GM23248 (cell line): ENCODE measurements around the gene TTYH1. TPM values are rescaled to one million over a fixed set of nuclear protein-coding genes. Genes with fewer than 3 reads are reported as not detected.

Experiments used
- DNase-seq: peaks from one replicate; pipeline ENCODE4 v3.0.0-alpha.2; 2015
- H2AFZ ChIP-seq: fragments of 200-600 bp; sonication (generic); 2 replicates; pipeline ENCODE4 v1.6.1; 2016; ENCODE audit warnings: antibody characterized with exemption
- H3F3A ChIP-seq: fragments of 200-600 bp; sonication (generic); 2 replicates; pipeline ENCODE4 v1.6.1; 2016; ENCODE audit warnings: mild to moderate bottlenecking, antibody characterized with exemption, mixed run types; ENCODE audit not compliant: insufficient read depth
- H3K27ac ChIP-seq: fragments of 200-600 bp; sonication (generic); 2 replicates; pipeline ENCODE4 v1.5.1; 2016; ENCODE audit warnings: mild to moderate bottlenecking
- H3K27me3 ChIP-seq: fragments of 200-600 bp; sonication (generic); replicated peaks from 2 replicates; pipeline ENCODE4 v1.6.1; 2016; ENCODE audit warnings: mild to moderate bottlenecking; ENCODE audit not compliant: insufficient read depth
- H3K36me3 ChIP-seq: fragments of 200-600 bp; sonication (generic); 2 replicates; pipeline ENCODE4 v1.6.1; 2016; ENCODE audit warnings: low read depth, mild to moderate bottlenecking
- H3K4me1 ChIP-seq: fragments of 200-600 bp; sonication (generic); 2 replicates; pipeline ENCODE4 v1.6.1; 2016; ENCODE audit warnings: mild to moderate bottlenecking; ENCODE audit not compliant: insufficient read depth
- H3K4me2 ChIP-seq: fragments of 200-600 bp; sonication (generic); one replicate; pipeline ENCODE4 v1.6.1; 2016; ENCODE audit warnings: mild to moderate bottlenecking; ENCODE audit not compliant: unreplicated experiment
- H3K4me3 ChIP-seq: fragments of 200-600 bp; sonication (generic); 2 replicates; pipeline ENCODE4 v1.5.1; 2016; ENCODE audit warnings: mild to moderate bottlenecking
- H3K79me2 ChIP-seq: fragments of 200-600 bp; sonication (generic); 2 replicates; pipeline ENCODE4 v1.6.1; 2016; ENCODE audit warnings: mild to moderate bottlenecking; ENCODE audit not compliant: insufficient read depth
- H3K9ac ChIP-seq: fragments of 200-600 bp; sonication (generic); 2 replicates; pipeline ENCODE4 v1.6.1; 2016; ENCODE audit warnings: mild to moderate bottlenecking
- H3K9me2 ChIP-seq: fragments of 200-600 bp; sonication (generic); 2 replicates; pipeline ENCODE4 v1.6.1; 2016; ENCODE audit warnings: mixed run types, mild to moderate bottlenecking, moderate library complexity; ENCODE audit not compliant: insufficient read depth
- H3K9me3 ChIP-seq: fragments of 200-600 bp; sonication (generic); one replicate; pipeline ENCODE4 v1.6.1; 2017; ENCODE audit warnings: low read depth
- H4K20me1 ChIP-seq: fragments of 200-600 bp; sonication (generic); 2 replicates; pipeline ENCODE4 v1.6.0; 2016; ENCODE audit not compliant: insufficient read depth
- EZH2 ChIP-seq: fragments of 200-600 bp; sonication (generic); IDR thresholded peaks from 2 replicates; pipeline ENCODE4 v1.6.1; 2018; ENCODE audit warnings: antibody characterized with exemption, mild to moderate bottlenecking; ENCODE audit not compliant: insufficient read depth, poor library complexity, severe bottlenecking
- EZH2phosphoT487 ChIP-seq: fragments of 200-600 bp; sonication (generic); IDR thresholded peaks from 2 replicates; pipeline ENCODE4 v1.6.1; 2018; ENCODE audit warnings: antibody characterized with exemption, moderate library complexity, mild to moderate bottlenecking, low read depth; ENCODE audit not compliant: insufficient read depth
- WGBS, 2 experiments: methylation state at CpG; one replicate each; pipeline ENCODE4 v1.1.6; 2015 to 2017; ENCODE audit warnings: low lambda C conversion rate in 2 of 2, low coverage in 1 of 2; ENCODE audit errors: missing lambda C conversion rate in 2 of 2; 5-methylcytosine and 5-hydroxymethylcytosine counted together
- in situ Hi-C: fragments of 300-500 bp; cut with MboI; formaldehyde crosslinking; loops from 2 replicates; pipeline ENCODE4 v1.15.0; 2020
- polyA plus RNA-seq: library from polyadenylated mRNA; unstranded; fragments of >200 nt; fragmentation: Nextera tagmentation; extraction: Ambion mirVana; gene quantifications from 2 replicates; pipeline ENCODE4 v1.2.1, GENCODE V29; 2016
- total RNA-seq: library from RNA; depleted of rRNA; stranded (reverse); fragments of >200 nt; shearing (Covaris generic); gene quantifications from 2 replicates; pipeline ENCODE4 v1.2.3, GENCODE V29; 2014

Gene TTYH1
- total and polyA plus RNA-seq, 2 experiments from 2014 or later = 0.05 TPM; not detected in 1

DNA sequence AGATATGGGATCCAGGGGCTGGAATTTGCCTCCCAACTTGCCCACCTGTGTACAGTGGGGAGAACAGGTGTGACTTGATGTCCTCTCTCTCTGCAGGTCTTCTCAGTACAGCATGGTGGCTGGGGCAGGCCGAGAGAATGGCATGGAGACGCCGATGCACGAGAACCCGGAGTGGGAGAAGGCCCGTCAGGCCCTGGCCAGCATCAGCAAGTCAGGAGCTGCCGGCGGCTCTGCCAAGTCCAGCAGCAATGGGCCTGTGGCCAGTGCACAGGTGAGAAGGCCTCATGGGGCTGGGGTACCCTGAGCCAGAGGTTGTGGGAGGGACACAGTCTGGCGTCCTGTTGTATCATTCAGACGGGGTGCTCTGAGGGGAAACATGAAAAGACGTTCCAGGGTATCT, 36.7 kb downstream of the TTYH1 start:
- H3K27ac ChIP-seq = peak overlapping the region; percentile 98
- in situ Hi-C loops = loop anchor here (25.0 kb wide), 1 partner anchor 1210 kb away; the partner anchor contains the start of gene U2AF2
- no peaks in the 10 kb centered on the region for H3K9me2 ChIP-seq
- peak overlapping the region; percentile 99 for H3K9ac ChIP-seq
- no peaks in the 10 kb centered on the region for H3K9me3 ChIP-seq
- H3K27me3 ChIP-seq = no peaks in the 10 kb centered on the region
- peaks cover 20% of the 10 kb centered on the region for H3K4me1 ChIP-seq
- 65 to 76% methylated on average over 10 to 11 of the region's 11 CpGs for WGBS, 2 experiments
- DNase-seq = no peak
- no peak overlapping the region for H2AFZ ChIP-seq
- H3K79me2 ChIP-seq = peaks cover 96% of the 10 kb centered on the region
- TF ChIP-seq EZH2phosphoT487 (no peak), EZH2 (no peak)
- 0 out of 2 replicates have a peak, but pooled peaks cover 4% of the 10 kb centered on the region for H4K20me1 ChIP-seq
- 0 out of 2 replicates have a peak, but pooled peaks cover 9% of the 10 kb centered on the region for H3F3A ChIP-seq
- H3K4me2 ChIP-seq = peak overlapping the region; percentile 90
- no peak overlapping the region for H3K4me3 ChIP-seq
- H3K36me3 ChIP-seq = peaks cover 37% of the 10 kb centered on the region

DNA sequence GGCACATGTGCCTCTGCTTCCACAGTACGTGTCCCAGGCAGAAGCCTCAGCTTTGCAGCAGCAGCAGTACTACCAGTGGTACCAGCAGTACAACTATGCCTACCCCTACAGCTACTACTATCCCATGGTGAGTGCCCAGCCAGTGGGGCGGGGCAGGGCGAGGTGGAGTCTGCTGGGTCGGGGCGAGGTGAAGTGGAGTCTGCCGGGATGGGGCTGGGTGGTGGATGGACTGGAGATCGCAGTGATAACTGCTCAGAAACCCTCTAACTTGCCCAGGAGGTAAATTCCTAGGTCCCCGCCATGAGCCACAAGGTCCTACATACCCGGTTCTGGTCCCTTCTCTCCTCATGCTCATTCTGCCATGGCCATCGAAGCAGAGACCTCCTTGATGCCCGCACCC, 37.4 kb downstream of the TTYH1 start:
- WGBS, 2 experiments = 79 to 85% methylated on average over 9 to 11 of the region's 11 CpGs
- in situ Hi-C loops = loop anchor here (25.0 kb wide), 1 partner anchor 1210 kb away; the partner anchor contains the start of gene U2AF2

DNA sequence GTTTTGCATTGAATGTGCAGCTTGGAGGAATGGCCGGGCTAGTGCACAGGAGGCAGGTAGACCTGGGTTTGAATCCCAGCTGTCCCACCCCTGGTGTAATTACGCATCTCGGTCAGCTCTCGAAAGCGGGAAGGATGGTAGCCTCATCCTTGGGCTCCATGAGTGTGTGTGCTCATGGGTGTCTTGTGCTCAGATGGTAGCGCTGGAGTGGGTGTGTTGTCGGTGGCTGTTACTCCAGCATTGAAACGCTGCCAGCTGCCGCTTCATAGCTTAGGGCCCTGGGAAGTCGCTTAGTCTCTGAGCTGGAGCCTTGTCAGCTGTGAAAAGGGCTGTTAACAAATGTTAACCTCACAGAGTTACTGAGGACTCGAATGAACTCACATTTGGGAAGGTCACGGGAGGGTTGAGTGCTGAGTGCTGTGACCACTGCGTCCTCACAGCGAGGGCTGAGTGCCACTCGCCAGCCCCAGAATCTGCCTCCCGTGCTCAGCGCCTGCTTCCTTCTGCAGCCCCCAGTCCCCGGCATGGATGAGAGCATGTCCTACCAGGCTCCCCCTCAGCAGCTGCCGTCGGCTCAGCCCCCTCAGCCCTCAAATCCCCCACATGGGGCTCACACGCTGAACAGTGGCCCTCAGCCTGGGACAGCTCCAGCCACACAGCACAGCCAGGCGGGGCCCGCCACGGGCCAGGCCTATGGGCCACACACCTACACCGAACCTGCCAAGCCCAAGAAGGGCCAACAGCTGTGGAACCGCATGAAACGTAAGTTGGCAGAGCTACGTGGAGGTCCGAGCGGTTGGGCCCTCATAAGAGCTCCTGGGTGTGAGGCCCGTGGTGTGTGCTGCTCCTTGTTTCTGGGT, 38.9 kb downstream of the TTYH1 start:
- Histone ChIP-seq H4K20me1 (0 out of 2 replicates have a peak, but pooled peaks cover 4% of the 10 kb centered on the region), H3K27me3 (no peaks in the 10 kb centered on the region), H3K4me1 (peaks cover 12% of the 10 kb centered on the region), H3K9me2 (no peaks in the 10 kb centered on the region), H3K4me3 (no peak overlapping the region), H3K79me2 (peaks cover 100% of the 10 kb centered on the region), H3K36me3 (peaks cover 52% of the 10 kb centered on the region), H3K27ac (no peak overlapping the region), H3K9me3 (no peaks in the 10 kb centered on the region), H3K9ac (no peak overlapping the region), H2AFZ (no peak overlapping the region), H3F3A (peaks cover 16% of the 10 kb centered on the region; the same call in 1 of the 2 replicates), H3K4me2 (no peak overlapping the region)
- TF ChIP-seq EZH2phosphoT487 (no peak), EZH2 (no peak)
- 86 to 87% methylated on average over 26 to 31 of the region's 31 CpGs for WGBS, 2 experiments
- in situ Hi-C loops = loop anchor here (25.0 kb wide), 1 partner anchor 1208 kb away; the partner anchor contains the start of gene U2AF2
- DNase-seq = no peak

More for the DNA sequence above, 37.4 kb downstream of the TTYH1 start:
- Histone ChIP-seq H4K20me1 (0 out of 2 replicates have a peak, but pooled peaks cover 4% of the 10 kb centered on the region), H3K4me1 (peaks cover 14% of the 10 kb centered on the region), H3F3A (0 out of 2 replicates have a peak, but pooled peaks cover 9% of the 10 kb centered on the region), H3K4me3 (no peak overlapping the region), H3K9me2 (no peaks in the 10 kb centered on the region), H3K79me2 (peaks cover 96% of the 10 kb centered on the region), H3K27ac (no peak overlapping the region), H3K4me2 (no peak overlapping the region), H3K9ac (no peak overlapping the region), H3K9me3 (no peaks in the 10 kb centered on the region), H2AFZ (no peak overlapping the region), H3K27me3 (no peaks in the 10 kb centered on the region), H3K36me3 (peaks cover 43% of the 10 kb centered on the region)
- no peak for TF ChIP-seq EZH2
- no peak for TF ChIP-seq EZH2phosphoT487
- no peak for DNase-seq

DNA sequence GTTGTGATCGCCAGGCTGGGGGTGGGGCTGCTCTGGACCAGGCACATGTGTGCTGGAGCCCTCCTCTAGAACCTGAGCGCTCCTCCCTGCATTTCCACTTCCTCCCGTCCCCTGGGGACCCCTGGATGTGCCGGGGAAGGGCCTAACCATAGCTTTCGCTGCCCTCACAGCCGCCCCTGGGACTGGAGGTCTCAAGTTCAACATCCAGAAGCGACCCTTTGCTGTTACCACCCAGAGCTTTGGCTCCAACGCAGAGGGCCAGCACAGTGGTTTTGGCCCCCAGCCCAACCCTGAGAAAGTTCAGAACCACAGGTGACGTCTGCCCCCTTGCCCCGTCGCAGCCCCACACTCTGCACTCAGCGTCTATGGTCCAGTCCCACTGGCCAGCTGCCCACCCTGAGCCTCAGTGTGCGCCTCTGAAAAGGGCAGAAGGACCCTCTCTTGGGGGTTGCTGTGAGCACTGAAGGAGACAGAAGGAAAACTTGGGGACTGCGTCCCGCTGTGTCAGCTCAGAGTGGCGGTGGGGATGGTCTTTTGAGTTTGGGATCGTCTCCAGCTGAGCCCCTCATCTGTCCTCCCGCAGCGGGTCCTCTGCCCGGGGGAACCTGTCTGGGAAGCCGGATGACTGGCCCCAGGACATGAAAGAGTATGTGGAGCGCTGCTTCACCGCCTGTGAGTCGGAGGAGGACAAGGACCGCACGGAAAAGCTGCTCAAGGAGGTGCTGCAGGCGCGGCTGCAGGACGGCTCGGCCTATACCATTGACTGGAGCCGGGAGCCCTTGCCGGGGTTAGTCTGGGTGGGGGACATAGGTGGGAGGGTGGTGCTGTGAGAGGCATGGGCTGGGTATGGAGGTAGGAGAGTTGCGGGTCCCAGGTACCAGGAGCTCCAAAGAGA, 39.8 kb downstream of the TTYH1 start:
- H3K4me1 ChIP-seq = peaks cover 12% of the 10 kb centered on the region
- no peak overlapping the region for H2AFZ ChIP-seq
- TF ChIP-seq EZH2 (no peak), EZH2phosphoT487 (no peak)
- H3K4me2 ChIP-seq = no peak overlapping the region
- H3K9me3 ChIP-seq = no peaks in the 10 kb centered on the region
- H3K9me2 ChIP-seq = no peaks in the 10 kb centered on the region
- peaks cover 100% of the 10 kb centered on the region for H3K79me2 ChIP-seq
- H3F3A ChIP-seq = peaks cover 15% of the 10 kb centered on the region; the same call in 1 of the 2 replicates
- DNase-seq = no peak
- peaks cover 52% of the 10 kb centered on the region for H3K36me3 ChIP-seq
- WGBS, 2 experiments = 92 to 93% methylated on average over 25 to 33 of the region's 33 CpGs
- in situ Hi-C loops = loop anchor here (25.0 kb wide), 1 partner anchor 1207 kb away; the partner anchor contains the start of gene U2AF2
- no peaks in the 10 kb centered on the region for H3K27me3 ChIP-seq
- 0 out of 2 replicates have a peak, but pooled peaks cover 4% of the 10 kb centered on the region for H4K20me1 ChIP-seq
- no peak overlapping the region for H3K27ac ChIP-seq
- H3K4me3 ChIP-seq = no peak overlapping the region
- no peak overlapping the region for H3K9ac ChIP-seq
